GM12872 (cell line): Measurements from ENCODE around the gene TNS2.

ENCODE experiments used
- CTCF ChIP-seq: IDR thresholded peaks from 3 replicates; pipeline ENCODE4 v1.5.1; 2011; ENCODE audit warnings: low read depth, mild to moderate bottlenecking, low read length, moderate library complexity; ENCODE audit not compliant: insufficient read depth

The TNS2 gene

GRCh38 chr12:53046655-53047220 lies 3.1 kb upstream of the TNS2 start:
- TF ChIP-seq CTCF, result no peak

DNA sequence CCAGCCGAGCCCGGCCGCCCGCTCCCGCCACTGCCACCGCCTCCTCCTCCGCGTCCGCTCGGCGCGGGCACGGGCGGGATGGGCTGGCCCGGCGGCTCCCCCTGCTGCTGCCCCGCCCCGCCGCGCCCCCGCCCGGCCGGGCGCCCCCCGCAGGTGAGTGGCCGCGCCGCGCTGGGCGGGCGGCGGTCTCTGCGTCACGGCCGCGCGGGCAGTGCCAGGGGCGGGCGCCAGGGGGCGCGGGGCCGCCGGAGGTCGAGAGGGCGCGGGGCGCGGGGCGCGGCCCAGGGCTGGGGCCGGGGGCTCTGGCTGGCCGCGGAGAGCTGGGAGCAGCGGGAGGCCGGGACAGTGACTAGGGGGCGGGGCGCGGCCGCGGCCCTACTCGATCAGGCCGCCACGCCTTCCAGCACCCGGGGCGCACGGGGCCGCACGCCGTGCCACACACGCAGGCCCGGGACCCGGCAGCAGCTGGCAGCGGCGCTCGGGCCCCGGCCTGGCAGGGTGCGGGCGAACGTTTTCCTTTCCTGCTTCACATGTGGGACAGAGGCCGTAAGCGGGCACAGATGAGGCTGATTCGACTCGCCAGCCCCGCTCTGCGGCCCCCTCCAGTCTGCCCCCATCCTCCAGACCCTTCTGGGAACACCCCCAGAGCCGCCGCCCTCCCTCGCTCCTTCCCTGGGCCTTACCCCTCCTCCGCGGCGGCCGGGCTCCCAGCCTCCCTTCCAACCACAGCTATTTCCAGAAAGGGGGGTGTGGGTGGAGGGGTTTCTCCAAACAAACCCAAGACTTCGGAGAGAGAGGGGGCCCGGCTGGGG lies 2.4 kb upstream of the TNS2 start:
- TF ChIP-seq CTCF, result peak; percentile 27; the same call in 1 of the 3 replicates

DNA sequence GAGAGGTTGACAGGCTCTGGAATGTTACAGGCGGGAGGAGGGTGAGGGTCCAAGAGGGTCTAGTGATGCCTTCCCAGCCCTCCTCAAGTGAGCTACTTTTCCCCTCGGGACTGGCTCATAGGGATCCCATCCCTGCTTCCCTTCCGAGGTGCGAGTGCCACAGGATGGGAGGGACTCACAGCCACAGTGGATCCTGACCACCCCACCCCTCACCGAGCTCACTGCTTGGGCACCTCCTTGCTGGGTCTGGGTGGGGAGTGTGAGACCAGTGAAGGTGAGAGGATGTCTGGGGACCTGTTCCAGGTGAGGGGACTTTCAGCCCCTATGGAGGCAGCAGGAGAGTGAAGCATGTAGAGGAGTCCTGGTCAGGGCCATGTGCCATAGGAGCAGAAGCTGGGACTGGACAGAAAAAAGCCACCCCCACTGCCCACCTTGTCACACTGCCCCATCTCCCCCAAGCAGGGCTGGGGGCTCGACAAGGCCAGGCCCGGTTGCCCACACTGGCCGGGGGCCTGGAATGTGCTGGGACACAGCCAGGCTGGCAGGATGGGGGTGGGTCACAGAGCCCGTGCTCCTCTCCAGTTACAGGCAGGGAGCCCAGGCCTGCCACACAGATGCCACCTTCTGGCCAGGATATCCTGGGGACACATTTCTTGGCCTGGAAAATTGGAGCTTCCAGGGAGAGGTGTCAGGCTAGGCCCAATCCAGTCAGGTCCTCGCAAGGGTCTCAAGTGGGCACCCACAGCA lies 1.7 kb upstream of the TNS2 start:
- TF ChIP-seq CTCF, result no peak

DNA sequence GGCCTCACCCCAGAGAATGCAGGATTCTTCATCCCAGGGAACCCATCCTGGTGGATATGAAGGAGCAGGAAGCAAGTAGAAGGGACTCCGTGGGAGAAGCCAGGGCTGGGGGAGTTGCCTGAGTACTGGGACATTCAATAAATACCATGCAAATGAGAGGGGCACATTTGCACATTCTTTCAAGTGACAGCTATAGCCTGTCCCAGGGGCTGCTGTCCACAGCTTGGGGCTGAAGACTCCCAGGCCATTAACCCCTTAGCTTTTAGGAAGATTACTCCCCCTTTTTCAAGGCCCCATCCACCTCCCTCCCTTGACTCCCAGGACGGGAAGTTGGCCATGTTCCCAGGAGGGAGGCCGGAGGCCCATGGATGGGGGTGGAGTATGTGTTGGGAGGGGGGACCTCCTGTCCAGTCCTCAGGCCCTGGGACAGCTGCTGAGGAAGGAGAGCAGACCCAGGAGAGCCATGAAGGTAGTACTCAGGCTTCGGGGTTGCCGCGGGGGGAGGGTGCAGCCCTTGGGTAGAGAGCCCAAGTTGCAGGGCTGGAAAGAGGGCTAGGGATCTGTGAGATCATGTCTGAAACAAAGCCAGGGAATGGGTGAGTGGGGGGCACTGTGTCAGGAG lies 974 bp upstream of the TNS2 start:
- no peak for TF ChIP-seq CTCF

- no peak for TF ChIP-seq CTCF
These were observed 677 bp downstream of the TNS2 start for GRCh38 chr12:53050426-53051057.

DNA sequence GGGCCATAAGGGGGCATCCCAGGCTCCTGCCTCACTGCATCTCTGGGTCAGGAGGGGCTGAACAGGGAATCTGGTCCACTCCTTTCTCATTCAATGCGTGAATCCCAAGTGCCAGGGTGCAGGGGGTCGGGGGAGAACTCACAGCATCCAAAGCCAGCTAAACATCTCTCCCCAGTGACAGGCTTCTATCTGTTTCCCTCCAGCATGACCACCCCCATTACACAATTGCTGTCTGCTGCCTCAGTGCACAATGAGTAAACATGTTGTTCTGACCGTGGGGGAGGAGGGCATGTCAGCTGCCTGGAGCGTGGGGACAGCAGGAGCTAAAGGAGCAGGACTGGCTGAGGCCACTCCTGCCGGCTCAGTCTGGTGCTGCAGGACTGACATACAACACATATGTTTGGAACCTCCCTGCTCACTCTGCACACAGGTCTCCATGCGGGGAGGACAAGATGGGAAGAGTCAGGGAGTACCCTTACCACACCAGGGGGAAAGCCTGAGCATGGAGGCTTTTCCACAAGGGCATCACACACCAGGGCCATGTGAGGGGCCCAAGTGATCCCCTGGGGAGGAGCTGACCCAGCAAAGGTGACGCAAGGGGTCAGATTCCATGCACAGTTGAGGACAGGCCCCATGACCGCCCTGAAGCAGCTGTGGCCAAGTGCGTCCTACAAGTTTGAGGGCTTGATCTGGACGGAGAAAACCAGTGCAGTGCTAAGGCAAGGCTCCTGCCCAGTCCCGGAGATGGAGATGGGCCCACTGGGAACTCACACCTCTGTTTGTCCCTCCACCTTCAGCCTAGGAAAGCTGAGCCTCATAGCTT lies 1.4 kb downstream of the TNS2 start:
- no peak for TF ChIP-seq CTCF
